ENCODE data around the gene MYBPC2. TPM values are rescaled to one million over a fixed set of nuclear protein-coding genes. Genes with fewer than 3 reads are reported as not detected.

Gene MYBPC2
- total and polyA plus RNA-seq, 2 of the 4 experiments (the other 2 are of a cell fraction): not detected

DNA sequence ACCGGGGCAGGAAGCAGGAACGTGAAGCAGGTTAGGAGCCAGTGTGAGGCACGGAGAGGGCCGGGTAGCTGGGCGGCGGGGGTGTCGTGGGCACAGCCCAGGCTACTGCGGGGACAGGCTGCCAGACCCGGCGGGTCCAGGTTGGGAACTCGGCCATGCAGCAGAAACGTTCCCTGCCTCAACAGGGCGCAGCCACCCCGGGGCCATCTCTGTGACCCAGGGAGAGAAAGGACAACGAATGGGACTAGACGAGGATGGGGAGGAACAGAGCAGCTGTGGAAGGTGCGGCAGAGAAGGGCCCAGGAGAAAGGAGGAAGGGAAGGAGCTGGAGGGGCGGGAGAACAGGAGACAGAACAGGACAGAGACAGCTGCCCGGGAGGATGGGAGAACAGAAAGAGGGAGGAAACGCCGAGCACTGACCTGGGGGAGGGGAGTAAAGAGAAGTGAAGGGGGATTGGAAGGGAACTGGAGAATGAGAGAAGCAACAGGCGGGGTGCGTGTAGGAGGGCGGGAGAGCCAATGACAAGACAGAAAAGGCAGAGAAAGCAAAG lies 56.8 kb downstream of the MYBPC2 start:
- no peak overlapping the region for H2BK20ac ChIP-seq (ENCODE audit: low read depth, low read length)
- H3K9me1 ChIP-seq (ENCODE audit: insufficient read depth, low read length): no peaks in the 10 kb centered on the region
- no peaks in the 10 kb centered on the region for H3K79me1 ChIP-seq (ENCODE audit: low read depth in 1 of 2, low read length in 2 of 2)
- H3K23ac ChIP-seq (ENCODE audit: low read depth, low read length): no peak overlapping the region
- H3K56ac ChIP-seq (ENCODE audit: extremely low read depth, insufficient read depth, low read length): no peak overlapping the region
- H4K20me1 ChIP-seq (ENCODE audit: insufficient read depth, low read length): no peaks in the 10 kb centered on the region
- no peak overlapping the region for H3K4ac ChIP-seq (ENCODE audit: low read depth, low read length)
- ChIA-PET POLR2A (ENCODE audit: unreplicated experiment) (no interaction called here), CTCF (no interaction called here)
- H3K9ac ChIP-seq (ENCODE audit: low read depth, low read length): no peak overlapping the region
- TF ChIP-seq, protein P1, sequence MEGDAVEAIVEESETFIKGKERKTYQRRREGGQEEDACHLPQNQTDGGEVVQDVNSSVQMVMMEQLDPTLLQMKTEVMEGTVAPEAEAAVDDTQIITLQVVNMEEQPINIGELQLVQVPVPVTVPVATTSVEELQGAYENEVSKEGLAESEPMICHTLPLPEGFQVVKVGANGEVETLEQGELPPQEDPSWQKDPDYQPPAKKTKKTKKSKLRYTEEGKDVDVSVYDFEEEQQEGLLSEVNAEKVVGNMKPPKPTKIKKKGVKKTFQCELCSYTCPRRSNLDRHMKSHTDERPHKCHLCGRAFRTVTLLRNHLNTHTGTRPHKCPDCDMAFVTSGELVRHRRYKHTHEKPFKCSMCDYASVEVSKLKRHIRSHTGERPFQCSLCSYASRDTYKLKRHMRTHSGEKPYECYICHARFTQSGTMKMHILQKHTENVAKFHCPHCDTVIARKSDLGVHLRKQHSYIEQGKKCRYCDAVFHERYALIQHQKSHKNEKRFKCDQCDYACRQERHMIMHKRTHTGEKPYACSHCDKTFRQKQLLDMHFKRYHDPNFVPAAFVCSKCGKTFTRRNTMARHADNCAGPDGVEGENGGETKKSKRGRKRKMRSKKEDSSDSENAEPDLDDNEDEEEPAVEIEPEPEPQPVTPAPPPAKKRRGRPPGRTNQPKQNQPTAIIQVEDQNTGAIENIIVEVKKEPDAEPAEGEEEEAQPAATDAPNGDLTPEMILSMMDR (conservative IDR thresholded peaks at IDR 0.05; ENCODE audit: low read depth, low read length): no peak
- TF ChIP-seq MXI1 (IDR thresholded peaks at IDR 0.05; ENCODE audit: borderline replicate concordance, low read depth, low read length): no peak
- no peak for TF ChIP-seq MAFK (IDR thresholded peaks at IDR 0.05; ENCODE audit: low read depth, low read length)
- TF ChIP-seq, protein P2, sequence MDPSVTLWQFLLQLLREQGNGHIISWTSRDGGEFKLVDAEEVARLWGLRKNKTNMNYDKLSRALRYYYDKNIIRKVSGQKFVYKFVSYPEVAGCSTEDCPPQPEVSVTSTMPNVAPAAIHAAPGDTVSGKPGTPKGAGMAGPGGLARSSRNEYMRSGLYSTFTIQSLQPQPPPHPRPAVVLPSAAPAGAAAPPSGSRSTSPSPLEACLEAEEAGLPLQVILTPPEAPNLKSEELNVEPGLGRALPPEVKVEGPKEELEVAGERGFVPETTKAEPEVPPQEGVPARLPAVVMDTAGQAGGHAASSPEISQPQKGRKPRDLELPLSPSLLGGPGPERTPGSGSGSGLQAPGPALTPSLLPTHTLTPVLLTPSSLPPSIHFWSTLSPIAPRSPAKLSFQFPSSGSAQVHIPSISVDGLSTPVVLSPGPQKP (IDR thresholded peaks at IDR 0.05; ENCODE audit: borderline replicate concordance, low read depth, low read length): no peak
- TF ChIP-seq MAZ (IDR thresholded peaks at IDR 0.05; ENCODE audit: borderline replicate concordance, low read depth, low read length): no peak
- TF ChIP-seq NFE2L2 (IDR thresholded peaks at IDR 0.05; ENCODE audit: low read depth, low read length): no peak
- TF ChIP-seq CHD1 (IDR thresholded peaks at IDR 0.05; ENCODE audit: low read depth, low read length): no peak
- no peak for TF ChIP-seq POLR2A (IDR thresholded peaks at IDR 0.05; ENCODE audit: low read depth, low read length)
- TF ChIP-seq, protein P3, sequence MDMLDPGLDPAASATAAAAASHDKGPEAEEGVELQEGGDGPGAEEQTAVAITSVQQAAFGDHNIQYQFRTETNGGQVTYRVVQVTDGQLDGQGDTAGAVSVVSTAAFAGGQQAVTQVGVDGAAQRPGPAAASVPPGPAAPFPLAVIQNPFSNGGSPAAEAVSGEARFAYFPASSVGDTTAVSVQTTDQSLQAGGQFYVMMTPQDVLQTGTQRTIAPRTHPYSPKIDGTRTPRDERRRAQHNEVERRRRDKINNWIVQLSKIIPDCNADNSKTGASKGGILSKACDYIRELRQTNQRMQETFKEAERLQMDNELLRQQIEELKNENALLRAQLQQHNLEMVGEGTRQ (IDR thresholded peaks at IDR 0.05; ENCODE audit: low read depth, low read length): no peak
- no peak for TF ChIP-seq RFX5 (IDR thresholded peaks at IDR 0.05; ENCODE audit: low read depth, low read length)
- TF ChIP-seq CEBPB (IDR thresholded peaks at IDR 0.05; ENCODE audit: low read depth, low read length): no peak
- TF ChIP-seq SMC3 (IDR thresholded peaks at IDR 0.05; ENCODE audit: low read depth, low read length): no peak
- no peak for TF ChIP-seq BHLHE40 (IDR thresholded peaks at IDR 0.05; ENCODE audit: low read depth, low read length)
- TF ChIP-seq RAD21 (IDR thresholded peaks at IDR 0.05; ENCODE audit: low read length): no peak
- TF ChIP-seq RCOR1 (IDR thresholded peaks at IDR 0.05; ENCODE audit: insufficient replicate concordance, low read length): no peak
- H3K4me1 ChIP-seq (ENCODE audit: control insufficient read depth, insufficient read depth, low read length): no peaks in the 10 kb centered on the region
- H2BK120ac ChIP-seq (ENCODE audit: low read depth, low read length): no peak overlapping the region
- H4K8ac ChIP-seq (ENCODE audit: low read depth in 2 of 2, low read length in 2 of 2): no peak overlapping the region
- no peak overlapping the region for H2AK9ac ChIP-seq (replicated peaks; ENCODE audit: low read depth, low read length, poor library complexity)
- no peak overlapping the region for H4K91ac ChIP-seq (ENCODE audit: insufficient read depth, low read depth, low read length)
- no peak overlapping the region for H2BK15ac ChIP-seq (ENCODE audit: low read depth, low read length)
- H4K5ac ChIP-seq (ENCODE audit: low read depth, low read length): no peak overlapping the region
- no peak overlapping the region for H2BK5ac ChIP-seq (ENCODE audit: low read depth, low read length, poor library complexity, severe bottlenecking)
- no peak overlapping the region for H3K4me3 ChIP-seq (ENCODE audit: insufficient read depth, low read depth, low read length)
- in situ Hi-C loops (cut with MboI; ENCODE audit: low sequenced_read_pairs) (no loop called here), intact Hi-C loops (cut with micrococcal nuclease) (no loop called here), dilution Hi-C loops (cut with HindIII; ENCODE audit: low sequenced_read_pairs, unreplicated experiment) (no loop called here)
- H2AK5ac ChIP-seq (ENCODE audit: low read depth, low read length): no peak overlapping the region
- no peak overlapping the region for H3K14ac ChIP-seq (replicated peaks; ENCODE audit: low read depth, low read length)
- no peak overlapping the region for H3K27ac ChIP-seq (ENCODE audit: insufficient read depth, low read length)
- H3K9me3 ChIP-seq (ENCODE audit: control insufficient read depth, insufficient read depth, low read length): peaks cover 6% of the 10 kb centered on the region; the same call in 1 of the 2 replicates
- H2AFZ ChIP-seq (replicated peaks; ENCODE audit: low read length, poor library complexity): no peak overlapping the region
- H3K27me3 ChIP-seq (ENCODE audit: control insufficient read depth, insufficient read depth, low read length): peaks cover 42% of the 10 kb centered on the region
- no peak overlapping the region for H3K18ac ChIP-seq (ENCODE audit: low read depth, low read length)
- no peak overlapping the region for H3K4me2 ChIP-seq (ENCODE audit: low read depth, low read length)
- WGBS, 2 experiments (ENCODE audit: extremely low coverage in 2 of 2, insufficient read length in 1 of 2): 34% methylated on average over 15 of the region's 24 CpGs; no CpG with 5 or more reads in 1 of the 2 experiments
- DNase-seq (no peak), ATAC-seq (ENCODE audit: low read depth) (no peak)
- peaks cover 2% of the 10 kb centered on the region; the same call in 1 of the 2 replicates for H3K36me3 ChIP-seq (ENCODE audit: control insufficient read depth, insufficient read depth, low read length)
- no TSS peak for BruUV-seq (replicated peaks)
